HG02870 (cell line): Measurements from ENCODE around the gene C19orf12.
"Not testable (repeated sequence)": the region's sequence is repeated elsewhere in the genome, so short reads cannot be mapped to it uniquely, and the experiment has no call there.

Experiments used
- ATAC-seq: cut with Tn5 transposase; IDR thresholded peaks from one replicate; pipeline ENCODE4 v1.9.1; 2021; ENCODE audit warnings: mild to moderate bottlenecking, moderate library complexity; ENCODE audit not compliant: unreplicated experiment

C19orf12 gene

GRCh38 chr19:29677001-29677817 is 37.9 kb downstream of the C19orf12 start:
- ATAC-seq, result no peak

- no peak for ATAC-seq
These were observed 38.5 kb downstream of the C19orf12 start for GRCh38 chr19:29676586-29676985.

DNA sequence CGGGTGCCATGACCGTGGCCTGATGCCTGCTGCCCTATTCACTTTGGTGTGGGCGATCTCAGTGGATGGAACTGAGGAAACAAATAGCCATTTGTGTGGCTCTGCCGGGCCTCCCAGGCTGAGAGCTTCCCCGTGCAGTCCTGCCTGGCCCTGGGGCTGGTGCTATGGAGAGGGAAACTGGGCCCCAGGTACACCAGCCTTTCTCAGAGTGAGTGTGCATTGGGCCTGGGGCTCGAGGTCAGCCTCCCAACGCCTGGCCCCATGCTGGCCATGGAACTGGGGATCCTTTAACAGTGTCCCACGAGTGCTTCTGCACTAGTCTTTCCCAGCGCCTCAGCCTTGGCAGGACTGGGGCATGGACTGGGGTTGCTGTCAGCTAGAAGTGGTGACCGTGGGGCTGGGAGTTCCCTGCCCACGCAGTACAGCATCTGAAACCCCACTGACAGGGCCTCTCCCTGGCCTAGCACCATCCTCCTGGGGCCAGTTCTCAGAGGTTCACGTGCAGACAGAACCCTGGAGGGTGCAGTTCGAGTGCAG is 39.3 kb downstream of the C19orf12 start:
- ATAC-seq, result no peak

- no peak for ATAC-seq
These were observed 39.9 kb downstream of the C19orf12 start for GRCh38 chr19:29675120-29675649.

GRCh38 chr19:29674374-29675119 is 40.5 kb downstream of the C19orf12 start:
- ATAC-seq, result no peak

DNA sequence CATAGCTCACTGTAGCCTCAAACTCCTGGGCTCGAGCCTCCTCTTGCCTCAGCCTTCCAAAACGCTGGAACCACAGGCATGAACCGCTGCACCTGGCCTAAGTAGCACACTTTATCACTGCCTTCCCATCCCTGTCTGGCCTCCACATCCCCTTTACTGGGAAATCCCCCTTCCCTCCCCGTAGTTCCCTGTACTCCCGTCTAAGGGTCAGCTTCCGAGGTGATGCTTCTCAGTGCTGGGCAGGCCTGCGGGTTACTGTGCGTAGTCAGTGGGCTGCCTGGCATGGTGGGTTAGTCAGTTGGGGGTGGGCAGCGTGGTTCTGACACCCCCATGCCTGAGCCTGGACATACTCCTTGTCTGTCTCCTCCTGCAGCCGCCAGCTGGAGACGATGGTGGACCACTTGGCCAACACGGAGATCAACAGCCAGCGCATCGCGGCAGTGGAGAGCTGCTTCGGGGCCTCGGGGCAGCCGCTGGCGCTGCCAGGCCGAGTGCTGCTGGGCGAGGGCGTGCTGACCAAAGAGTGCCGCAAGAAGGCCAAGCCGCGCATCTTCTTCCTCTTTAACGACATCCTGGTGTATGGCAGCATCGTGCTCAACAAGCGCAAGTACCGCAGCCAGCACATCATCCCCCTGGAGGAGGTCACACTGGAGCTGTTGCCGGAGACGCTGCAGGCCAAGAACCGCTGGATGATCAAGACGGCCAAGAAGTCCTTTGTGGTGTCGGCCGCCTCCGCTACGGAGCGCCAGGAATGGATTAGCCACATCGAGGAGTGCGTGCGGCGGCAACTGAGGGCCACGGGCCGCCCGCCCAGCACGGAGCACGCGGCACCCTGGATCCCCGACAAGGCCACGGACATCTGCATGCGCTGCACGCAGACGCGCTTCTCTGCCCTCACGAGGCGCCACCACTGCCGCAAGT is 41.4 kb downstream of the C19orf12 start:
- ATAC-seq, result no peak

GRCh38 chr19:29672933-29673336 is 42.1 kb downstream of the C19orf12 start:
- no peak for ATAC-seq

- ATAC-seq, result no peak
These were observed 42.6 kb downstream of the C19orf12 start for GRCh38 chr19:29672319-29672932.

DNA sequence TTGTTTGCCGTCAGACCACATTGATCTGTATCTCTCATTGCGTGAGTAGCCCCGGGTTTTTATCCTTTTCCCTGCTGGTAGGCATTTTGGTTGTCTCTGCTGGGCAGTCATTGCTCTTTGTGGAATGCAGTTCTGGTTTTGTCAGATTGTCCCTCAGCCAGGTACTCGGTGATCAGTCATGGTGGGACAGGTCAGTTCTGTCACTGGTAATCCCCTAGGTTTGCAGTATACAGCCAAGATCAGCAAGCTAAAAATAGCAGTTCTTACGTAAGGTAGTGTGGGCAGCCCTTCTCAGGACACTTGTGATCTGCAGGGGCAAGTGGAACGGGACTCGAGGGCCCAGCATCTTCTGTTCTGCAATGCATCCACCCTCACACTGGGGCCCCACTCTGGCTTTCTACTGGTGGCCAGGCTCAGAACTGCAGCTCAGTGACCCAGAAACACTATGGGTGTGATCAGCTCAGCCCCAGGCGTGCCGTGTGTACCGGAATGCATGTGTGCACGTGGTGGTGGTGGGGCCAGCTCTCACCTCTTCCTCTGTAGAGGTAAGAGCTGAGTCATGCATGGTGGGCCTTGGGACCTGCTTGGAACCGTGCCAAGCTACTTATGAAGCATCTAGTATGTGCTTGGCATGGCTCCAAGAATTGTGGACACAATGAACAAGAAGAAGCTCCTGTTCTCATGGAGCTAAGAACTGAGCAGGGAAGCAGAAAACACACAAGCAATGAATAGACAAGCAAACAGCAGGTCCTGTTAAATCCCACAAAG is 43.5 kb downstream of the C19orf12 start:
- ATAC-seq, result peak; percentile 78

- ATAC-seq, result not testable (repeated sequence)
These were observed 44.1 kb downstream of the C19orf12 start for GRCh38 chr19:29671026-29671392.

- no peak for ATAC-seq
These were observed 44.8 kb downstream of the C19orf12 start for GRCh38 chr19:29670255-29670654.

DNA sequence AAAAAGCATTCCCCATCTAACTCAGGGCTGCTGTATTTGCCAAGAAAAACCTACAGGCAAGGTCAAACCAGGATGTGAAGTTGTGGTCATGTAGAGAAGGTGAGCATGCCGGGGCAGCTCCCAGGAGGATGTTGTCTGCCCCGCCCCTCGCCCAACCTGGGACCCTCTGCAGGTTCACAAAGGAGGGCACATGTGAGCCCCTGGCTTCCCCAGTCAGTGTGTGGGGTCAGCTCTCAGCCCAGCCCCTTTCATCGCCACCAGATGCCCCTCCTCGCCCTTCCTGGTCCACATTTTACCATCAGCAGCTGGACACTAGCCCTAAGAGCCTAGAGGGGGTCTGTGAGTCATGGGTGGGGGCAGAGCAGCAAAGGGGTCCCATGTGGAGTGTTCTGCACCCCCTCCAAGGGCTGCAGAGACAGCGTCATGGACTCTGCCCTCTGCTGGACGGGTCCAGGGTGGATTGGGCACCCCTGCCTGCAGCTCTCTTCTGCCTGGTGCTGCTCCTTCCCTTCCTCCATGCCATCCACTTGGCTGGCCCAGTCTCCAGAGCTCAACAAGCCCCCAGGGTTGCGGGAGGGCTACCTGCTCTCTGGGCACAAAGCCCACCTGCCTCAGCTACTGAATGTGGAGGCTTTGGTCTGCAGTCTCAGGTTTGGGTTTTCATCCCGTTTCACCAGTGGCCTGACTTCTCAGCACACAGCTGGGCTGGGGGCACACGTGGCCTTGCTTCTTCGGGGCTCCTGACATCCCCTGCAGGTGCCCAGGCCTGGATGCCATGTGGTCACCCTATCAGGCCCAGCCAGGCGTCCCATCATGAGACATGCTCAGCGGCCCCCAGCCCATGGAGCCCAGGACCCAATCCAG is 46.1 kb downstream of the C19orf12 start:
- ATAC-seq, result no peak

DNA sequence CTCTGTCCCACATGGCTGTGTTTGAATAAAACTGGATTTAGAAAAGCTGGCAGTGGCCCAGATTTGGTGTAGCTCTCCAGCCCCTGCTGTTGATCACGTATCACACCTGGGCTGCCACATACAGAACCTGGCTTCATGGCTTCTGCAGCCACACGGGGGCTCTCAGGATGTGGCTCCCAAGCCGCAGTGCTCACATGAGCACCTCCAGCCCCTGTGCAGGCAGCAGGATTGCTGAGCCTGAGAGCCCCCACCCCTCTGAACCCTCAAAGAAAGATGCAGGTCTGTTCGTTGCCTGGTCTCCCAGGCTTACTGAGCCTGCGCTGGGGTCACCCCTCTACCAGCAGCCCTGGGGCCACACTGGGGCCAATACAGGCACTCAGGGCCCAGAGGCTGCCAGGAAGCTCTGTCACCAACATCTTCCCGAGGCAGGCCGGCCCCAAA is 47.1 kb downstream of the C19orf12 start:
- ATAC-seq, result no peak

- no peak for ATAC-seq
These were observed 47.7 kb downstream of the C19orf12 start for GRCh38 chr19:29667387-29667783.

- ATAC-seq, result no peak
These were observed 48.3 kb downstream of the C19orf12 start for GRCh38 chr19:29666578-29667386.

- ATAC-seq, result peak; percentile 5
These were observed 49.1 kb downstream of the C19orf12 start for GRCh38 chr19:29665826-29666577.
